Endothelial cell of umbilical vein (primary cell): ENCODE measurements around the gene PPP1R3F.

Source experiments
- CTCF ChIP-seq, 2 donors: IDR thresholded peaks; 1 replicate in 1 of 2; 2 replicates in 1 of 2; pipeline ENCODE4 v1.5.1; 2011; ENCODE audit warnings: low read length in 2 of 2, mild to moderate bottlenecking in 2 of 2, moderate library complexity in 2 of 2, control low read depth in 1 of 2, inconsistent platforms in 1 of 2, low read depth in 1 of 2; ENCODE audit not compliant: insufficient read depth in 1 of 2; ENCODE audit errors: extremely low read depth in 1 of 2
- EZH2 ChIP-seq: IDR thresholded peaks from 2 replicates; pipeline ENCODE4 v1.6.1; 2012; ENCODE audit warnings: borderline replicate concordance, low read depth, mild to moderate bottlenecking, moderate library complexity, low read length, inconsistent platforms; ENCODE audit not compliant: severe bottlenecking
- FOS ChIP-seq: IDR thresholded peaks from 2 replicates; pipeline ENCODE4 v1.6.1; 2011; ENCODE audit warnings: mild to moderate bottlenecking, low read length, moderate library complexity, borderline replicate concordance; ENCODE audit not compliant: insufficient read depth
- JUN ChIP-seq: IDR thresholded peaks from 2 replicates; pipeline ENCODE4 v1.6.1; 2011; ENCODE audit warnings: borderline replicate concordance, low read depth; ENCODE audit not compliant: insufficient read length, insufficient read depth
- MAX ChIP-seq: IDR thresholded peaks from 2 replicates; pipeline ENCODE4 v1.6.1; 2011; ENCODE audit not compliant: insufficient read depth, insufficient read length
- MYC ChIP-seq: IDR thresholded peaks from one replicate; pipeline ENCODE4 v1.6.1; 2011; ENCODE audit warnings: mild to moderate bottlenecking, low read depth, low read length
- POLR2A ChIP-seq: IDR thresholded peaks from 2 replicates; pipeline ENCODE4 v1.6.1; 2012; ENCODE audit warnings: low read depth, mild to moderate bottlenecking, control low read depth, low read length
- POLR2AphosphoS5 ChIP-seq: IDR thresholded peaks from 2 replicates; pipeline ENCODE4 v1.6.1; 2012; ENCODE audit warnings: low read depth, mild to moderate bottlenecking, control low read depth, low read length, moderate library complexity; ENCODE audit not compliant: insufficient read depth

- no peak for TF ChIP-seq POLR2AphosphoS5
- TF ChIP-seq POLR2A: no peak
- TF ChIP-seq CTCF (IDR thresholded peaks at IDR 0.05; ENCODE audit: extremely low read depth in 1 of 2, insufficient read depth in 1 of 2, low read depth in 1 of 2, low read length in 2 of 2): no peak
- no peak for TF ChIP-seq EZH2
- no peak for TF ChIP-seq MYC
- TF ChIP-seq MAX: no peak
- TF ChIP-seq JUN: no peak
- TF ChIP-seq FOS: no peak
These were observed 22.2 kb upstream of the PPP1R3F start for GRCh38 chrX:49247346-49247745.
